CD4-positive, alpha-beta memory T cell (primary cell): Measurements from ENCODE around the gene VSIR. TPM values are rescaled to one million over a fixed set of nuclear protein-coding genes. Genes with fewer than 3 reads are reported as not detected.

Experiments
- CTCF ChIA-PET: fragments of 350-600 bp; sonication (Branson Sonifier 250); formaldehyde crosslinking; loops from one replicate; lab custom pipeline; 2021; ENCODE audit warnings: inconsistent platforms; ENCODE audit not compliant: partially characterized antibody; lab: Charles Lee
- POLR2A ChIA-PET: fragments of 350-600 bp; sonication (Branson Sonifier 250); formaldehyde crosslinking; loops from one replicate; lab custom pipeline; 2021; ENCODE audit not compliant: partially characterized antibody; lab: Charles Lee
- DNase-seq, 5 donors: peaks; one replicate each; pipeline versions ENCODE4 v3.0.0 to v3.0.0-alpha.2; 2020 to 2022; ENCODE audit warnings: mixed read lengths in 1 of 5
- H3K27ac ChIP-seq: one replicate; pipeline ENCODE4 v1.7.0; 2013; ENCODE audit warnings: low read depth, low read length
- H3K27me3 ChIP-seq: 2 replicates; pipeline ENCODE4 v1.7.0; 2013; ENCODE audit warnings: mild to moderate bottlenecking, low read length, moderate library complexity; ENCODE audit not compliant: insufficient read depth
- H3K36me3 ChIP-seq: 2 replicates; pipeline ENCODE4 v1.7.0; 2013; ENCODE audit warnings: mild to moderate bottlenecking, low read length, moderate library complexity; ENCODE audit not compliant: insufficient read depth
- H3K4me1 ChIP-seq: 2 replicates; pipeline ENCODE4 v1.7.0; 2013; ENCODE audit warnings: mild to moderate bottlenecking, low read length, moderate library complexity; ENCODE audit not compliant: insufficient read depth
- H3K4me3 ChIP-seq, 2 donors: one replicate each; pipeline ENCODE4 v1.7.0; 2013; ENCODE audit warnings: low read length in 2 of 2, mild to moderate bottlenecking in 1 of 2
- H3K9me3 ChIP-seq, 2 donors: one replicate each; pipeline ENCODE4 v1.7.0; 2013; ENCODE audit warnings: low read length in 2 of 2, control low read depth in 1 of 2; ENCODE audit not compliant: control insufficient read depth in 1 of 2
- H3K27ac Mint-ChIP-seq, 7 donors: one replicate each; pipeline ENCODE4 v1.8.0; 2020 to 2021; ENCODE audit warnings: mixed read lengths in 7 of 7, mild to moderate bottlenecking in 6 of 7, inconsistent platforms in 3 of 7, moderate library complexity in 3 of 7
- H3K27me3 Mint-ChIP-seq, 2 donors: one replicate each; pipeline ENCODE4 v1.8.0; 2020 to 2021; ENCODE audit warnings: mixed read lengths in 2 of 2
- H3K36me3 Mint-ChIP-seq, 2 donors: one replicate each; pipeline ENCODE4 v1.8.0; 2020 to 2021; ENCODE audit warnings: mixed read lengths in 2 of 2, inconsistent platforms in 1 of 2, mild to moderate bottlenecking in 1 of 2
- H3K4me1 Mint-ChIP-seq, 4 donors: one replicate each; pipeline ENCODE4 v1.8.0; 2020 to 2021; ENCODE audit warnings: mixed read lengths in 4 of 4, mild to moderate bottlenecking in 1 of 4
- H3K4me3 Mint-ChIP-seq, 8 donors: one replicate each; pipeline ENCODE4 v1.8.0; 2020 to 2021; ENCODE audit warnings: mixed read lengths in 8 of 8, mild to moderate bottlenecking in 7 of 8, moderate library complexity in 6 of 8, inconsistent platforms in 3 of 8
- H3K9me3 Mint-ChIP-seq, 8 donors: one replicate each; pipeline ENCODE4 v1.8.0; 2020 to 2021; ENCODE audit warnings: mixed read lengths in 8 of 8, mild to moderate bottlenecking in 5 of 8, inconsistent platforms in 3 of 8, moderate library complexity in 1 of 8
- intact Hi-C: fragments of 100-400 bp; cut with micrococcal nuclease; formaldehyde crosslinking; loops from one replicate; pipeline ENCODE4 v1.15.1; 2023
- polyA plus RNA-seq, 2 donors: library from polyadenylated mRNA; unstranded; fragments of 300-500 nt; fragmentation: Illumina TruSeq; gene quantifications; one replicate each; pipeline ENCODE4 v1.2.3, GENCODE V29; 2021
- total RNA-seq, 2 experiments: library from RNA; stranded (reverse); gene quantifications; one replicate each; pipeline ENCODE4 v1.2.3, GENCODE V29; 2021

The VSIR gene
- total RNA-seq (10 to 100 TPM; 97.8 to 98.4 TPM), polyA plus RNA-seq (100 to 1,000 TPM; 350 to 372 TPM)

DNA sequence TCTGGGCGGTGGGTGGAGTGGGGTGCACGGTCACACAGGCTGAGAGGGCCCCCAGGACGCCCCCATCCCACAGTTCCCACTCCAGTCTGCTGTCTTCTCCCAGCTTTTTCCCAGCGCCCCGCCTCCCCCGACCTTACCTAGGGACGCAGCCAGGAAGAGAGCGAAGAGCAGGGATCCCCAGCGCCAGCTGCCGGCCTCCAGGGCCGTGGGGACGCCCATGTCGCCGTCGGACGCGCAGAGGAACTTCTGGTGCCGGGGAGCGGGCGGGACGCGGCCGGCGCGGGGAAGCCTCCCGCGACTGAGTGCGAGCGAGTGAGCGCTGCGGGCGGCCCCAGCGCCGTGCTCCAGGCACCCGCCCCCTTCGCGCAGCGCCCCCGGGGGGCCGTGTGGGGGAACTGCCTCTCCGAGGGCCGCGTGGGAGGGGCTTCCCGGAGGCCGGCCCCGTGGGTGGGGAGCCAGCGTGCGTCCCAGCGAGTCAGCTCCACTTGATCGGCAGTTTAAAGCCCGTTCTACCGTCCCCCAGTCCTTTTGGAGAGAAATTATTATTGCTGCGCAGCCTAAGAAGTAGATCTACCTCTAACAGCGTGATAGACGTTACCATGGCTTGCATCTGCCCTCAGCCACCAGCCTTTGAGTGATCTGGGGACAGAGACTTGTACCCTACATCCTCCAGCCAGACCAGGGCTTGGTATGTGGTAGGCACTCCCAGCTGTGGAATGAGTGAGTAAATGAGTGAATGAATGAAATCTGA, at the start of gene VSIR:
Gene VSIR, minus strand, starts transcription at position 300 of the 751 bp plus-strand sequence. Its CDS starts 81 bp downstream, at position 219.
- no peaks in the 10 kb centered on the region for H3K27me3 ChIP-seq
- H3K27me3 Mint-ChIP-seq, result no peaks in the 10 kb centered on the region
- DNase-seq, result peak; percentile 90 to 99 (median 94)
- H3K4me1 ChIP-seq, result peaks cover 70% of the 10 kb centered on the region
- intact Hi-C loops, result loop anchor here (1.0 to 10.0 kb wide), 5 partner anchors 25 to 959 kb away; partner anchors contain the start of gene SGPL1
- H3K4me3 ChIP-seq, result peak within 1 kb of the TSS; percentile 84 to 95
- ChIA-PET POLR2A (interaction anchor here (0.7 to 18.5 kb wide), 16 partner anchors 9 to 454 kb away, joined by 3 to 1035 read pairs (median 8); partner anchors contain the start of genes PSAP and SLC29A3), CTCF (interaction anchor here (0.5 to 16.3 kb wide), 23 partner anchors 10 to 458 kb away, joined by 3 to 379 read pairs (median 8); partner anchors contain the start of genes C10orf105 and SLC29A3)
- H3K4me1 Mint-ChIP-seq, result peaks cover 42 to 82% (median 60%) of the 10 kb centered on the region in 4 donors
- peak within 1 kb of the TSS; percentile 94 to 99 (median 96) for H3K27ac Mint-ChIP-seq
- H3K27ac ChIP-seq, result peak within 1 kb of the TSS; percentile 93
- H3K4me3 Mint-ChIP-seq, result peak within 1 kb of the TSS; percentile 95 to 97 (median 95)
- H3K9me3 Mint-ChIP-seq, result no peaks in the 10 kb centered on the region
- no peaks in the 10 kb centered on the region for H3K9me3 ChIP-seq
- peaks cover 30 to 37% of the 10 kb centered on the region in 2 donors for H3K36me3 Mint-ChIP-seq
- H3K36me3 ChIP-seq, result peaks cover 7% of the 10 kb centered on the region

- DNase-seq, result no peak
- intact Hi-C loops, result no loop called here
- peaks cover 0 to 4% (median 0%) of the 10 kb centered on the region in 4 donors for H3K4me1 Mint-ChIP-seq
- peaks cover 78% of the 10 kb centered on the region for H3K36me3 ChIP-seq
- no peaks in the 10 kb centered on the region for H3K9me3 ChIP-seq
- peak overlapping the region in 5 of 7 donors; percentile 10 to 72 (median 41) for H3K27ac Mint-ChIP-seq
- no peaks in the 10 kb centered on the region for H3K27me3 ChIP-seq
- H3K27me3 Mint-ChIP-seq, result no peaks in the 10 kb centered on the region
- H3K4me3 Mint-ChIP-seq, result no peak overlapping the region
- H3K27ac ChIP-seq, result no peak overlapping the region
- H3K4me3 ChIP-seq, result no peak overlapping the region
- peaks cover 57 to 91% of the 10 kb centered on the region in 2 donors for H3K36me3 Mint-ChIP-seq
- ChIA-PET CTCF (interaction anchor here (1.3 kb wide), 1 partner anchor 10 kb away, joined by 4 read pairs; no protein-coding TSS in a partner anchor), POLR2A (no interaction called here)
- no peaks in the 10 kb centered on the region for H3K9me3 Mint-ChIP-seq
- H3K4me1 ChIP-seq, result no peaks in the 10 kb centered on the region
Measured at GRCh38 chr10:71821909-71822763, 48.8 kb upstream of the VSIR start.

GRCh38 chr10:71820966-71821365, 47.6 kb upstream of the VSIR start:
- peaks cover 0 to 2% (median 0%) of the 10 kb centered on the region in 8 donors for H3K9me3 Mint-ChIP-seq
- no peak overlapping the region for H3K4me3 ChIP-seq
- H3K36me3 ChIP-seq, result peaks cover 72% of the 10 kb centered on the region
- H3K27me3 ChIP-seq, result no peaks in the 10 kb centered on the region
- H3K27ac Mint-ChIP-seq, result peak overlapping the region in 1 of 7 donors; percentile 13
- no peak overlapping the region for H3K27ac ChIP-seq
- intact Hi-C loops, result no loop called here
- DNase-seq, result no peak
- H3K4me1 ChIP-seq, result no peaks in the 10 kb centered on the region
- no peak overlapping the region for H3K4me3 Mint-ChIP-seq
- H3K27me3 Mint-ChIP-seq, result no peaks in the 10 kb centered on the region
- H3K4me1 Mint-ChIP-seq, result peaks cover 0 to 4% (median 0%) of the 10 kb centered on the region in 4 donors
- H3K9me3 ChIP-seq, result no peaks in the 10 kb centered on the region
- ChIA-PET CTCF (no interaction called here), POLR2A (no interaction called here)
- H3K36me3 Mint-ChIP-seq, result peaks cover 59 to 93% of the 10 kb centered on the region in 2 donors

- no peaks in the 10 kb centered on the region for H3K9me3 ChIP-seq
- peaks cover 63% of the 10 kb centered on the region for H3K36me3 ChIP-seq
- CTCF ChIA-PET, result no interaction called here
- POLR2A ChIA-PET, result no interaction called here
- Mint-ChIP-seq H3K4me3 (no peak overlapping the region), H3K9me3 (peaks cover 0 to 2% (median 0%) of the 10 kb centered on the region in 8 donors), H3K27ac (no peak overlapping the region), H3K4me1 (peaks cover 0 to 4% (median 0%) of the 10 kb centered on the region in 4 donors), H3K36me3 (peaks cover 57 to 92% of the 10 kb centered on the region in 2 donors), H3K27me3 (no peaks in the 10 kb centered on the region)
- no peak overlapping the region for H3K4me3 ChIP-seq
- no peaks in the 10 kb centered on the region for H3K4me1 ChIP-seq
- DNase-seq, result no peak
- no peaks in the 10 kb centered on the region for H3K27me3 ChIP-seq
- intact Hi-C loops, result no loop called here
- H3K27ac ChIP-seq, result no peak overlapping the region
Measured at GRCh38 chr10:71819985-71820384, 46.7 kb upstream of the VSIR start.

DNA sequence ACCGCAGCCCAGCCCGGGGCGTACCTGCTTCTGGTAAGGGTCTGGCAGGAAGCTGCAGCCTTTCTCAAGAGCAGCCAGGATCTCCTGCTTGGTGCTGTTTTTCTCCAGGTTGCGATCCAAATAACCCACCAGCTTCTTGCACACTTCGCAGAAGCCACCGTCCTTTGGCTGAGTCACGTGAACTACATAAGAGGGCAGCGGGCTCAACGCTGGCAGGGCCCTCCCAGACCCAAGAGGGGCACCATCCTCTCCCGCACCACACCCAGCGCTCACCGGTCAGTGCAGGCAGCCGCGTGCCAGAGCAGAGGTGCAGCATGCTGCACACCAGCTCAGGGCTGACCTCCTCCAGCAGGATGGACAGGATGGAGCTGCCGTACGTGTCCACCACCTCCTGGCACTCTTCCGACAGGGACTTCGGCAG, 46.1 kb upstream of the VSIR start:
- no peaks in the 10 kb centered on the region for H3K4me1 ChIP-seq

GRCh38 chr10:71818674-71819260, 45.4 kb upstream of the VSIR start:
- H3K4me1 Mint-ChIP-seq, result peaks cover 0 to 4% (median 0%) of the 10 kb centered on the region in 4 donors
- intact Hi-C loops, result no loop called here
- POLR2A ChIA-PET, result no interaction called here
- H3K27me3 Mint-ChIP-seq, result no peaks in the 10 kb centered on the region
- Histone ChIP-seq H3K27me3 (no peaks in the 10 kb centered on the region), H3K4me1 (no peaks in the 10 kb centered on the region), H3K27ac (no peak overlapping the region), H3K4me3 (no peak overlapping the region), H3K36me3 (peaks cover 50% of the 10 kb centered on the region), H3K9me3 (no peaks in the 10 kb centered on the region)
- H3K36me3 Mint-ChIP-seq, result peaks cover 57 to 82% of the 10 kb centered on the region in 2 donors
- H3K4me3 Mint-ChIP-seq, result no peak overlapping the region
- H3K9me3 Mint-ChIP-seq, result peaks cover 0 to 2% (median 0%) of the 10 kb centered on the region in 8 donors
- CTCF ChIA-PET, result interaction anchor here (0.8 to 1.7 kb wide), 3 partner anchors 122 to 501 kb away, joined by 3 to 5 read pairs (median 3); no protein-coding TSS in a partner anchor
- H3K27ac Mint-ChIP-seq, result peak overlapping the region in 1 of 7 donors; percentile 43
- no peak for DNase-seq

More for the DNA sequence above, 46.1 kb upstream of the VSIR start:
- H3K36me3 Mint-ChIP-seq, result peaks cover 57 to 88% of the 10 kb centered on the region in 2 donors
- Histone ChIP-seq H3K27ac (no peak overlapping the region), H3K36me3 (peaks cover 57% of the 10 kb centered on the region), H3K9me3 (no peaks in the 10 kb centered on the region), H3K27me3 (no peaks in the 10 kb centered on the region), H3K4me3 (no peak overlapping the region)
- H3K27me3 Mint-ChIP-seq, result no peaks in the 10 kb centered on the region
- ChIA-PET CTCF (interaction anchor here (0.8 to 1.7 kb wide), 3 partner anchors 122 to 502 kb away, joined by 3 to 5 read pairs (median 3); no protein-coding TSS in a partner anchor), POLR2A (no interaction called here)
- no peak for DNase-seq
- peaks cover 0 to 4% (median 0%) of the 10 kb centered on the region in 4 donors for H3K4me1 Mint-ChIP-seq
- no peak overlapping the region for H3K4me3 Mint-ChIP-seq
- peaks cover 0 to 2% (median 0%) of the 10 kb centered on the region in 8 donors for H3K9me3 Mint-ChIP-seq
- intact Hi-C loops, result no loop called here
- H3K27ac Mint-ChIP-seq, result peak overlapping the region in 1 of 7 donors; percentile 78
